ENCODE results near the gene CCDC81.
"Not testable (repeated sequence)": the region's sequence is repeated elsewhere in the genome, so short reads cannot be mapped to it uniquely, and the experiment has no call there.

Gene CCDC81

DNA sequence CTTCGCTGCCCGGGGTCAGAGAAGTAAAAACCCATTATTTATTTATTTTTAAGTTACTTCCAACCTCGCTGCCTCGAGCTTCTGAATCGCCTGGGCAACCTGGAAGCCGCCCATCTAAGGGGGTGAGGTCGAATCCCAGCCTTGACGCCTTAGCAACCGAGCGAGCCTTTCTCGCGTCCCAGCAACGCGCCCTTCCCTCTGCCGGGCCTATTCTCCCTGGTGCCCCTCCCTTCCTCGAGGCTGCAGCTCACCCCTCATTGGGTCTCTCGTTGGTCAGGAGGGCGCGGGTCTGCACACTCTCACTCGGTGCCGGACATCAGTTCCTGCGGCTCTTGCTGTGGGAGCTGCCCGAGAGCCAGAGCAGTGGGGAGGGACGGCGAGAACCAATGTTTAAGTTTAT is at the start of gene CCDC81:
Gene CCDC81, plus strand, starts transcription at position 302 of the 400 bp plus-strand sequence. CDS start 277 bp downstream, outside the sequence.
- no peak for DNase-seq

GRCh38 chr11:86335131-86335767 is 39.4 kb upstream of the CCDC81 start:
- no peak for DNase-seq

- no peak for DNase-seq
Measured at GRCh38 chr11:86337227-86337626, 37.5 kb upstream of the CCDC81 start.

- no peak for DNase-seq
Measured at GRCh38 chr11:86341382-86341781, 33.3 kb upstream of the CCDC81 start.

DNA sequence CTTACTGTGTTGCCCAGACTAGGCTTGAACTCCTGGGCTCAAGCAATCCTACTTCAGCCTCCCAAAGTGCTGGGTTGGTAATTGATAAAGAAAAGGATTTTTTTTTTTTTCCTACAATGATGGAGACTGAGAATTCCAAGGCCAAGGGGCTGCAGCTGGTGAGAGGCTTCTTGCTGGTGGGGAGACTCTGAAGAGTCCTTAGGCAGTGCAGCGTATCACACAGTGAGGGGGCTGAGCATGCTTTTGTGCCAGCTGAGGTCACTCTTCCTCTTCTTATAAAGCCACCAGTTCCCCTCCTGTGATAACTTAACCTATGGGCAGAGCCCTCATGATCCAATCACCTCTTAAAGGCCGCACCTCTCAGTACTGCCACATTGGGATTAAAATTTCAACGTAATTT is 28.2 kb upstream of the CCDC81 start:
- no peak for DNase-seq

- no peak for DNase-seq
Measured at GRCh38 chr11:86355256-86355655, 19.4 kb upstream of the CCDC81 start.

GRCh38 chr11:86357412-86357811 is 17.3 kb upstream of the CCDC81 start:
- DNase-seq, result not testable (repeated sequence)

GRCh38 chr11:86358720-86359119 is 16.0 kb upstream of the CCDC81 start:
- no peak for DNase-seq

DNA sequence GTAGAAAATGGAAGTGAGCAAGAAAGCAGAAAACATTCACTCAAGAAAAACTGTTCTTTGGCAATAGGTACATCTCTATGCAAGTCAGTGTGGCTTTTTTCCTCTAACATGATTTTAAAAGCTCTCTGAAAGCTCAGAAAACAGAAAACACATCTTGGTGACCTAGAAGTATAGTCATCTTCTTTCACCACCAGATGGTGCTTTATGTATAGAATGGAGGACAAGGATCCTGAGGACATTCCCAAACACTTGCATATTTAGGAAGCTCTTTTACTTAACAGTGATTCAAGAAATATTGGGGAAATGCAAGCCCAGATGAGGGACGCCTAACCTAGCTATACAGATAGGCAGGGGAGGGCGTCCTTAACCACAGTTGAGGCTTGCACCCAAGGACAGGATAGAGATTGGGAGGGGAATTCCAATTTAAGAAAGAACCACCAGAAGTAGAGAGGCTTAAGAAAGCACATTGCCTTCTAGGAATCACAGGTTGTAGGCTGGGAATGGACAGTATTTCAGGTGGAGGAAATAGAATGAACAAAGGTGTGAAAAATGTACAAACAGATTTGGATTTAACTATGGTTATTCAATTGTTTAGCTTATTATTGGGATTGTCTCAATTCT is 13.8 kb upstream of the CCDC81 start:
- DNase-seq, result no peak

- no peak for DNase-seq
Measured at GRCh38 chr11:86363424-86363823, 11.3 kb upstream of the CCDC81 start.

- DNase-seq, result no peak
Measured at GRCh38 chr11:86365546-86365945, 9.1 kb upstream of the CCDC81 start.

GRCh38 chr11:86369668-86370067 is 5.0 kb upstream of the CCDC81 start:
- no peak for DNase-seq

DNA sequence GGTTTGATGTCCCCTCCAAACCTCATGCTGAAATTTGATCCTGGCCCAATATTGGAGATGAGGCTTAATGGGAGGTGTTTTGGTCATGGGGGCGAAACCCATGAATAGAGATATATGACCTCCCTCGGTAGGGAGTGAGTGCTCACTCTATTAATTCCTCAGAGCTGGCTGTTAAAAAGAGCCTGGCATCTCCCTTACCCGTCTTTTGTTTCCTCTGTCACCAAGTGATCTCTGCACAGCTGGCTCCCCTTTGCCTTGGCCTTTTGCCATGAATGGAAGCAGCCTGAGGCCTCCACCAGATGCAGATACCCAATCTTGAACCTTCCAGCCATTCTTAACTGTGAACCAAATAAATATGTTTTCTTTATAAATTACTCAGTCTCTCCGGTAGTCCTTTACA is 4.5 kb upstream of the CCDC81 start:
- DNase-seq, result no peak

DNA sequence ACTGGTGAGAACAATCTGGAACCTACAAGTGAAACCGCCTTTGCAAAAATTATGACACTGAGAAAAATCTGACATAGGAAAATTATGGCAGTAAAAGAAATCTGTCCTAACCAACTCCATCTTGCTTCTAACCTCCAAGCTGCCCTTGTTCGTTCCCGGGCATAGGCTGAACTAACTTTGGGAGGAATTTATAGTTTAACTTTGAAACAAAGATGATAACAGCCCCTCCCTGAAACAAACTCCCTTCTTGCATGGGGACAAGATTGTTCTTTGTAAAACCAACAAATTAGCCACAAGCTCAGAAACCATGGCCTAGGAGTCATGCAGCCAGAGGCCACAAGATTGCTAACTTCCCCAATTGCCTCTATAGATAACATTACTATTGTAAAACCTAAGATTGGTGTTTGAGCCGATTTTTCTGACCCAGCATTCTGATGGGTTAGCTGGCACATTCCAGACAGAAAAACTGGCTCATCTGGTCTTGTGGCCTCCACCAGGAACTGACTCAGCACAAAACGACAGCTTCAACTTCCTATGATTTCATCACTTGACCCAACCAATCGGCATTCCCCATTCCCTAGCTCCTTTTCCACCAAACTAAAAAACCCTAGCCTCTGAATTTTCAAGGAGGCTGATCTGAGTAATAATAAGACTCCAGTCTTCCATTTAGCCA is 3.6 kb upstream of the CCDC81 start:
- no peak for DNase-seq

DNA sequence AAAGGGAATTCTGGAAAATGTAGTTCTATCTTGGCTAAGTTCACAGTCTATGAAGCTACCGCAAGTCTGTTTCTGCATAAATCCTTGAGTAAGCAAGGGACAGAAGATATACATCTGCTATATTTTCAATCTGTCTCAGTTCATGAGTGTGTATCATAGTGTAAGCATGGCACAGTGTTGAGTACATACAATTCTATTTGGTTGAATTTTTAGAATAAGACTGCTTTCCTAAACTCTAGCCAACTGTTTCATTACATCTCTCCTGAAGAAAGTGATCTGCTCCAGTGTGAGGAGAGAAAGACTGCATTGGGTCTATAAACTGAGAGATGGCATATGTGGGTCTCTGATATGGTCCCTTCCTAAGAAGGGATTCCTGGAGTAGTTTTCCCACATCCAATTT is 2.6 kb upstream of the CCDC81 start:
- no peak for DNase-seq

DNA sequence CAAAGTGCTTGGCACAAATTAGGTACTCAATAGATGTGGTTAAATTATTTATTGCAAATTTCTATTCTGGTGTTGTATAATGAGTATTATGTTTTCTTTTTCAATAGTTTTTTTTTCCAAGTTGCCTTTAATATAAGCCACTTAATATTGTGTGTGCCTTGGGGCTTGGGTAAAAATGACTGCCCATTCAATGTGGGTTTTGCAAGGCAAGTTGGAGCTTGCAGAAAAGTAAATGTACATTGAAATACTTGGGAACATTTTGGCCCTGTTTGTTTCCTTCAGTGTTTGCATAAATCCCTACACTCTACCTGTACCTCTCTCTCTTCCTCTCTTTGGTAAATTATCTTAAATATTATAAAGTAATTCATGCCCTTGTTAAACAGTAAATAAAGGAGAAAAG is 2.1 kb upstream of the CCDC81 start:
- DNase-seq, result no peak

DNA sequence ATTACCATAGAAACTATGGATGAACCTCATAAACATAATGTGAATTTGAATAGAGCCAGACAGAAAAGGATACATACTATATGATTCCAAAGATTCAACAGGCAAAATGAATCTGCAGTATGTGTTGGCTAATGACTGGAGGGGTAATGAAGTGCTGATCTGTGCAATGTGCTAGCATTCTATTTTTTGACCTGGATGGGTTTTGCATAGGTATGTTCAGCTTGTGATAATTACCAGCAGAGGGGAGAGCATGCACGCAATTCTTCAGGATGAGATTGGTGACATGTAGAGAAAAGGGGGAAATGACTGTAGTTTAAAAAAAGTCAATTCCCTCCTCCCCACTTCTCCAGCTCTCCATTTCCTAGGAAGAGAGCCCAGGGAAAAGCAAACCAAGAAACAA is 618 bp upstream of the CCDC81 start:
- DNase-seq, result no peak

- DNase-seq, result no peak
Measured at GRCh38 chr11:86377972-86378371, 3.3 kb downstream of the CCDC81 start.

DNA sequence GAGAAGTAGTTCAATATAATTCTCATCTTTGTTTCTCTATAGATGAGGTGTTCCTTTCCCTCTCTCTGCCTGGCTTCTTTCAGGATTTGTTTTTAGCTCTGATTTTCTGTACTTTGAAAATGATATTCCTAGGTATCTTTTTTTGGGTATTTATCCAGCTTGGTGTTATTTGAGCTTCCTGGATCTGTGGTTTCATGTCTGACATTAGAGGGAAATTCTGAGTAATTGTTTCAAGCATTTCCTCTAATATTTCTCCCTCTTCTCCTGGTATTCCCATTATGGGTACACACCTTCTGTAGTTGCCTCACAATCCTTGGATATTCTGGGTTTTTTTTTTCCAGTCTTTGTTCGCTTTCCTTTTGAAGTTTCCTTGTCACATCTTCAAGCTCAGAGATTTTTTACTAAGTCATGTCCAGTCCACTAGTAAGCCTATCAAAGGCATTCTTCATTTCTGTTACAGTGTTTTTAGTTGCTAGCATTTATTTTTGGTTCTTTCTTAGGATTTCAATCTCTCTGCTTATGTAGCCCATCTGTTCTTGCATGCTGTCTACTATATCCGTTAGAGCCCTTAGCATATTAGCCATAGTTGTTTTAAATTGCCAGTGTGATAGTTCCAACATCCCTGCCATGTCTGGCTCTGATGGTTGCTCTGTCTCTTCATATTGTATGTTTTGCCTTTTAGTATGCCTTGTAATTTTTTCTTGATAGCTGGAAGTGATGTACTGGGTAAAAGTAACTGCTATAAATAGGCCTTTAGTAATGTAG is 5.8 kb downstream of the CCDC81 start:
- DNase-seq, result no peak

DNA sequence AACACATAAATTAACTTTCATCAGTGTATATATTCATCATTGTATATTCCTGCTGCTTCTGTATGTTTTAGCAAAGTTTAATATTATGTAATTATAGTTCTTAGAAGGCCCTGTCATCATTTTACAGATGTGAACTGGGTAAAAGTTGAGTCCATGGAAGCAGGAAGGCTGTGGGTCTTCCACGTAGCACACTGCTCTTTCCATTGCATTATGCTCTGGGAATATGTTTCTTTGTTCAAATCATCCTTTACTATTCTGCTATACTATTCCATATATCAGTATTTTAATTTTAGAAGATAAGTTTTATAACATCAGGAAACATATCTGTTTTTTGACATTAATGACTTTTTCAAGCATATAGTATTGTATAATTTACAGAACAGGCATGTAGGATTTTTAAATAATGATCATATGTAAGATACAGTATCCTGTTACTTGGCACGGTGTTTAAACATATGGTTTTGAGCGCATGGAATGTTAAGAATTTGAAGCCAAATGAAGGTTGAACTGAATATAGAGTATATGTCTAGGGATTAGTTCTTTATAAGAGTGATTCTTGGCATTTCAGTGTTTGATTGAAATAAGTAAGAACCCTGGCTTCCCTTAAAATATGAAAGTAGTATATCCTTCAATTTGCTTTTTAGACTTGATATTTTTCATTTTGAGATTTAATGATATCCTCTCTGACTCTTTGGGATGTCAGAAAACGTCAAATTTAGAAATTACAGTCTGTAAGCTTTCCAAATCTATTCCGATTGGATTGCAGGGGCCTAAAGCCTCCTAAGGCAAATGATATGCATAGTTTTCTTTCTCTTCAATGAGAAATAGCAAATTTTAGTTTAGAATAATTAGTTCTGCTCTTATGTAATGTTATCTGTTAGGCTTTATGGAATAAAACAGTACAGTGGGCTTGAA is 8.6 kb downstream of the CCDC81 start:
- no peak for DNase-seq

DNA sequence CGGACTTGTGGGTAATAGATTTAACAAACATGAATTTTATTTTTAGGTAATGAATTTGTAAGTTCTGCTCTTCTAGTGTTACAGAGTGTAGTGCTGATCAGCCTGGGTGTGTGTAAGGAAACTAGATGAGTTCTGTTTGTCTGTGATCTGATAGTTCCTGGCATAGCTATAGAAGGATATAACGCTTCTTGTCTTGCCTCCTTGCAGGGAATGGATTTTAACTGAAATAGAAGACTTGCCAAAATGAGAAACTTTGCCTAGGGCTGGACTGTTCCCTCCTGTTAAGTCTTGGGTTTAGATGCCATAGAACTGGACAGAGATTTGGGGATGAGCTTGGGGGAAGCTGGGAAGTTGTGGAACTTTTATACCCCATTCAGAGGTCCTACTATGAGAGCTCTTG is 11.6 kb downstream of the CCDC81 start:
- no peak for DNase-seq

GRCh38 chr11:86386746-86387145 is 12.1 kb downstream of the CCDC81 start:
- no peak for DNase-seq

DNA sequence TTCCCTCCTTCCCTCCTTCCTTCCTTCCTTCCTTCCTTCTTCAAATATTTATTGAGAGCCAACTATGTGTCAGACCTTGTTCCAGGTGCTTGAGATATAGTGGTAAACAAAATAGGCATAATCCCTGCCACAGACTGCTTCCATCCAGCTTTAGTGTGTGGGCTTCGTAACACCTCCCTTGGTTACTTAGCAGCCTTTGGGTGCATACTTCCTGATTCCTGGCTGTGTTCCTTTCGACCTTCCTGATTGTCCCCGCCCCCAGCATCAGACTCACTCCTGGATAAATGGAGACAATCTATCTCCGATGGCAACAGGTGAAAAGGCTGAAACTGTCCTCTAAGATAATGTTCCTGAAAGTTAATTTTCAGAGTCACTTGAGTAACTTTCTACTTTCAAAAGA is 13.5 kb downstream of the CCDC81 start:
- DNase-seq, result no peak
